Kasumi-1 (cell line): ENCODE measurements around the gene TUT1.
"Not testable (repeated sequence)": the region's sequence is repeated elsewhere in the genome, so short reads cannot be mapped to it uniquely, and the experiment has no call there.

Source experiments
- DNase-seq, 2 experiments: peaks; one replicate each; lab custom pipeline; 2025; lab: John Stamatoyannopoulos, UW

TUT1 gene

GRCh38 chr11:62603776-62604299 is 12.5 kb upstream of the TUT1 start:
- no peak for DNase-seq

- no peak for DNase-seq
These were observed 11.7 kb upstream of the TUT1 start for GRCh38 chr11:62603072-62603408.

GRCh38 chr11:62602141-62603071 is 11.1 kb upstream of the TUT1 start:
- DNase-seq, result no peak

DNA sequence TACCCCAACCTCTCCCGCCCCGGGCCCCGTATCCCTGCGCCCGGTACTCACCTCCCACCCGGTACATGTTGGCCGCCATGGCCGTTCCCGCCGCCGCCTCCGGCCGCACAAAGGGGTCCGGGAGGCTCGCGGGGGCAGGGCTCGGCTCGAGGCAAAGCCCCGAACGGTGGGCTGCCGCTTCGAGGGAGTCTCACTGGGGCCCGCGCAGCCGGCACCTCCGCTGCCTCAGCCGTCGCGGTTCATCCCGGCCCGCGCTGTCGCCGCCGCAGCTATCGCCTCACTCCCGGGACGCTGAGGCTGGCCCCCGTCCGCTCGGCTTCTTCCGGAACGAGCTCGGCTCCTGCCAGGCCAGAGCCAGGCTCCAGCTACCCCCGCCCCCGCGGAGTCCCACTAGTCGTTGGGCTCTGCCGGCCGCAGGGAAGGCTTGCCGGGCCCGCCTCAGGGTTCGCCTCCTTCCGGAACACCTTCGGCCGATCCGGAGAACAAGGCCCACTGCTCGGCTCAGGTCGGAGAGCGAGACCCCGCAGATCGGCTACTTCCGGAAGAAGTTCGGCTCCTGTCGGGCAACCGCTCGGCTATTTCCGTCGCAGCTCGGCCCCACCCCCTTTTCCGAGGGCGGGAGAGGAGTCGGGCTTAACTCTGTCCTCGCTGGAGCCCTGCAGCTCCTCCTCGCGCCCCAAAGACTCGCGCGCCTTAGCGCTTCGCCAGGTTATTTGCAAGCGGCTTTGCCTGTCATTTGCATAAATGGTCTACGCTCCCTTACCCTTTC is 10.2 kb upstream of the TUT1 start, which contains the start of gene MTA2:
Gene MTA2, minus strand, starts transcription at position 494 of the 769 bp plus-strand sequence. Its CDS starts 415 bp downstream, at position 79.
- DNase-seq, result peak; percentile 97 to 98

DNA sequence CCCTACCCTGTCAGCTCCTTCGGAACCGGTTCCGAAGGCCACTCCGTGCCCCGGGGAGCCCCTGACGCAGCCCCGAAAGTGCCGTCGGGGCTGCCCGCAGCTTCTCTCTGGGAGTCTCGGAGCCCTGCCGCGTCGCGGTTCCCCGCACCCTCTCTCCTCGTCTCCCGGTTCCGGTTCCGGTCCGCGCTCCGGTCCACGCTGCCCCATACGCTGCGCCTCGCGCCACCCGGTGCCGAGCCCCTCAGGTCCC is 9.7 kb upstream of the TUT1 start:
- no peak for DNase-seq

DNA sequence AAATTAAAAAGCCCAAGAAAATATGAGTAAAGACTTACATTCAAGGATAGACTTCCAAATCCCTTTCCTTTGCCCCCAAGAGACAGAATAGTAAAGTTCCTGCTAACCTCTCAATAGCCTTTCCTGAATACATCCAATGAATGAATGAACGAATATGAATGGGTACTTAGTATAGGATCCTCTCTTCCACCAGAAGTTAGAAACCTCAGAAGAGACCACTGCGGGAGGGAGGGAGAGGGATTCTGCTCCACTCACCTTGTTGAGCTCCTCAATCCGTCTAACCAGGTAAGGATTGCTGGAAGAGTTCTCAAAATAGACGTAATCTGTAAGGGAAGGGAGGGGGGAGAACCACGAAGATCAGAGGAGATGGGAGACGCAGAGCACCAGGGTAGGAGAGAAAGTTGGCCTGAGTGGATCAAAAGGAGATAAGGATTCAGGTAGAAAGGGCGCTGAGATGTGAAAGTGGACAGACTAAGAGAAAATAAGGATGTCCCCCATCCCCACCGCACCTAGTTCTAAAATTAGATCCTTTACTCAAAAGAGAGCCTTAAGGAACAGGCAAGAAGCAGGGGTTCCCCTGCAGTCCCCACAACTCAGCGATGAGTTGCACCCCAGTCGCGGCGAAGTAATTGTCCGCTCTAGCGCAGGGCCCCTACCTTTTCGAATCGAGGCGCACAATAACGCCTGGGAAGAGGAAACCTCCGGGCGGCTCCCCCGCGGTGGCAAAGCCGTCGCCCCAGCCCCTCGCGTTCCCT is 9.2 kb upstream of the TUT1 start:
- no peak for DNase-seq

- DNase-seq, result no peak
These were observed 8.6 kb upstream of the TUT1 start for GRCh38 chr11:62599901-62600300.

DNA sequence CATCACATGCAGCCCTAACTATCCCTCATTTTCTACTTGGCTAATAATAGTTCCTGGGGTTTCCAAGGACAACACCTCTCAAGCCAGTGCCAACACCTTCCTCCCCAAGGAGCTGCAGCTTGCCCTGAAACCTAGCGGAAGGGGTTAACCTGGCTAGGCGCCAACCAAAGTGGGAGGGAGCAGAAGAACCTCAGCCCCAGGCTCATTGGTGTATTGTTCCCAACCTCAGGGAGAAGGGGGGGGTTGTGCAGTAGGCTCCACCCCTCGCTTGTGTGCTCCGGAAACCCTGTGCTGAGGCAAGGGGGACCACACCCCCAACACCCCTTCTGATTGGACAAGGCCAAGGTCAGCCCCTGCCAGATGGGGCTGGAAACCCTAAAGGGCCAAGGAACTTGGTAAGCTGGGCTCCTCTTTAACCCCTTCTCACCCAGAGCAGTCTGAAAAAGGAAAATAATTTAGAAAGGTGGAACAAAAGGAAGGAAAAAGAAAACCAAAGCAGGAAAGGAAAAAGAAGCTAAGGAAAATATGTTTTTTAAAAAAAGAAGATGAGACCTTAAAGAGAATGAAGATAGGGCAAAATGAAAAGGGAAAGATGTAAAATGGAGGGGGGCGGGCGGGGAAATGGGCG is 7.9 kb upstream of the TUT1 start:
- DNase-seq, result peak; percentile 98 to 99

DNA sequence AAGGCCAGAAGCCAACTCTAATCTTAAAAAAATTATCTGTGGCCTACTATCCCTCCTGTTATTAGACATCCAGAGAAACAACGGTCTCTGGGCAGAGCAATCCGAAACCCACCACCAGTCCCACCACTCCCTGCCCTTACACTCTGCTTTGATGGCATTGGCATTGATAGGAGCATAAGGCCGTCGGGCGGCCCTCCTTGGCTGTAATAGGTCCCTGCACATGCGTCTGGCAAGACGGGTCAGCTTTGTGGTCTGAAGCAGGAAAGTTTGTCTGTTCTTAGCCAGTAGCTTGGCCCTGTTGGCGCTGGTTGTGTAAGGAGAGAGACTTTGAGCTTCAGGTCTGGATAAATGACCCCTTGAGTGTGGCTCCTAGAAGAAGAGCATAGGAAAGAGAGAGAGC is 3.8 kb upstream of the TUT1 start:
- no peak for DNase-seq

DNA sequence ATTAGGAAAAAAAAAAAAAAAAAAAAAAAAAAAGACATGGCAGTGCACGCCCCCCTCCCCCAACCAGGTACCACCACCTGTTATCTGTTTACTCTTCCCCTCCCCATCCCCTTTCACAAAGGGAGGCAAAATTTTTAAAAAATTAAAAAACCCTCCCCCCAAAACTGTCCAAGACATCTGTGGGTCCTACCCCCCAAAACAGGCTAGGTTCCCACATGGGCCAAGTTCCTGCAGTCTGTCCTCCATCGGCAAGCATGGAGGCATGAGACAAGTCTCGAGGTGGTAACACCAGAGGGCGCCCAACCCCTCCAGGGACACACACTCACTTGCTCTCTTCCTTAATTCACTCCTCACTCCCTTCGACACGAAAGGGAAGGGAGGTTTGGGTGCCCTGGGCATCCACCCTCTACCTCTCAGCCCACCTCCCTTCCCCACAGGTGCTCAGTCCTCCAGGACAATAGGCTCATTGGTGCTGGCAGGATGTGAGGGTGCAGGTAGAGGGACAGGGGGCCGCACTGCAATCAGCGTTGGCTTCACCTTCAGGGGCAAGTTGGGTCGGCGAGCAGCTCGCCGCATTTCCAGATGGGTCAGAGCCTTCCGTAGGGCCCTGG is 2.2 kb upstream of the TUT1 start:
- DNase-seq, result peak; percentile 88 to 89

- no peak for DNase-seq
These were observed 1.7 kb upstream of the TUT1 start for GRCh38 chr11:62592989-62593421.

DNA sequence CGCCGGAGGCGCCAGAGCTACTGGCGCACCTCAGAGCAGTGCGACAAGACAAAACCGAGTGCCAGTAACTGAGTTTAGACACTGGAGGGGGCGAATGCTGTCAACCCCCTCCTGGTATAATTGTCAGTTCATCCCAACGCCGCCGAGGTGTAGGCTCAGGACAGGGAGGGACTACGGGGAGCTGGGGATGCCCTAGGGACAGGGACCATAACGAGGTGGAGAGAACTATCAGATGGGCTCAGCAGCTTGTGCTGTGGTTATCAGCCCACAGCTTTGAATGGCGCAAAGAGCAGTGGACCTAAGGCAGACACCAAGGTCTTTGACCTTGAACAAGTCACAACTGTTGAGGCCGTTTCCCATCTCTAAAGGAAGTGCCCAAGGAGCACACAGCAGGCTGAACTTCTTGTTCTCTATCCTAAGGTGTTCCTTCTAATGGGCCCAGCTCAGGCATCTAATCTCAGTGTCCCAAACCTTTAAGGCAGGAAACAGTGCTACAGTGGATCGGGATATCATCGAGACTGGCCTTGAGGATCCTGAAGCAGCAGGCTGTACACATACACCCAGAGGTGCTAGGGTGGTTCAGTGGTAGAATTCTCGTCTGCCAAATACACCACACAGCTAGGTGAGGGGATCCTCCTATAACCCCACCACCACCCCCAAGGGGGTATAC is 958 bp upstream of the TUT1 start:
- DNase-seq, result peak in 1 of 2 experiments; percentile 40

DNA sequence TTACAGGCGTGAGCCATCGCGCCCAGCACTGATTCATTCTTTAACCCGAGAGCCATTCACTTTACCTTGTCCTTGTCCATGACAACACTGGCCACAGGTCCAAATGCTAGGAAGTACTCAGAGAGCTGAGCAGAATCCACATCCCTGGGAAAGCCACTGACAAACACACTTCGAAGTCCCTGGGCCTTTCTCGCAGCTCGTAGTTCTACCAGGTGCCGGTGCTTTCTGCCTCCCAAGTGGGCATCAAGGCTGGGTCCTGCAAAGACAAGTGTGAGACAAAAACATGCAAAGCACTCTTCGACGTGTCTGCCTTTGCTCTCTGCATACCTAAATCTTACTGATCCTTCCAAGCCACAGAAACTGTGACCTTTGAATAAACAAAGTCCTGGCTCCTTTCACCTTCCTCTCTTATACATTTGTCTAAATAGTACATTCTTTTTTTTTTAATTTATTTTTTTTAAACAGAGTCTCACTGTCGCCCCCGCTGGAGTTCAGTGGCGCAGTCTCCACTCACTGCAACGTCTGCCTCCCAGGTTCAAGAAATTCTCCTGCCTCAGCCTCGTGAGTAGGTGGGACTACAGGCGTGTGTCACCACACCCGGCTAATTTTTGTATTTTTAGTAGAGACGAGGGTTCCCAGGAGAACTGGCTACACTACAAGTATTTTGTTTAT is 2.2 kb downstream of the TUT1 start:
- DNase-seq, result peak in 1 of 2 experiments; percentile 24

DNA sequence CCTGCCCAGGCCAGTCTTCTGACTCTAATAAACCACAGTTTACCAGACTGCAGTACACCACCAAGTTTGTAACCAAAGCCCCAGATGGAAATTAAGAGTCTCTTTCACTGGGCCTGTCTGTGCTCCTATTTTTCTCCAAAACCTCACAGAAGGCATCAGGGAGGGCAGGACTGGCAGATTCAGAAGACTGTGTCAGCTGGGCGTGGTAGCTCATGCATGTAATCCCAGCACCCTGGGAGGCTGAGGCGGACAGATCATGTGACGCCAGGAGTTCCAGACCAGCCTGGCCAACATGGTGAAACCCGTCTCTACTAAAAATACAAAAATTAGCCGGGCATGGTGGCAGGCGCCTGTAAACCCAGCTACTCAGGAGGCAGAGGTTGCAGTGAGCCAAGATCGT is 6.0 kb downstream of the TUT1 start:
- not testable (repeated sequence) for DNase-seq

- DNase-seq, result not testable (repeated sequence)
These were observed 9.6 kb downstream of the TUT1 start for GRCh38 chr11:62581735-62582134.

DNA sequence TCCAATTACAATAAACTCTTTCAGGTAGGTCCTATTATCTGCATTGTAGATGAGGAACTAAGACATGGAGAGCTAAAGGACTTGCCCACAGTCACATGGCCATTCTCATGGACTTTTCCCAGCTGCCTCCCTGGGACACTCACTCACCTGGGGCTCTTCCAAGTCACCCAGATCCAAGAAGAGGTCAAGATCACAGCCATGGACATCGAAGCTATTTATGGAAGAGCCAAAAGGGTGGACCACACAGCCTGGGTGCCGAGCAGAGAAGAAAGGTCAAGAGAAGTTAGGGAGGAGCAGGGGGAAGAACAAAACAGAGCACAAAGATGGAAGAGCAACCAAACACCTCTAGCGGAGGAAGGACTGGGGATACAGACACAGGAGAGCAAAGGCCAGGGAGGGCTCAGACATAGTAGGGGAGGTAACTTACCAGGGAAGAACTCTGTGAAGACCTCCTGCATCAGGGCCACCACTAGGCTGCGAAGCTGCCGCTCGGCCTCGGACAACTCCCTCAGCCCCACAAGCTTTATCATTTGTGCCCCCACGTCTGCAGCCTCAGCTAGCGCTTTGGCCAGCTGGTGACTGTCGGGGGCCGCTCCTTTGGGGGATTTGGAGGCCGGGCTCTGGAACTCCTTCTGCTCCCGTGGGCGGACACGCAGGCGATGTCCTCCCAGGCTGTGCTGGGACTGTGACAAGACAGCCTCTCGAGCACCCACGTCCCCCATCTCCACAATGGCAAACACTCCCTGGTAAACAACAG is 10.2 kb downstream of the TUT1 start:
- no peak for DNase-seq

GRCh38 chr11:62579252-62579651 is 12.1 kb downstream of the TUT1 start:
- no peak for DNase-seq

DNA sequence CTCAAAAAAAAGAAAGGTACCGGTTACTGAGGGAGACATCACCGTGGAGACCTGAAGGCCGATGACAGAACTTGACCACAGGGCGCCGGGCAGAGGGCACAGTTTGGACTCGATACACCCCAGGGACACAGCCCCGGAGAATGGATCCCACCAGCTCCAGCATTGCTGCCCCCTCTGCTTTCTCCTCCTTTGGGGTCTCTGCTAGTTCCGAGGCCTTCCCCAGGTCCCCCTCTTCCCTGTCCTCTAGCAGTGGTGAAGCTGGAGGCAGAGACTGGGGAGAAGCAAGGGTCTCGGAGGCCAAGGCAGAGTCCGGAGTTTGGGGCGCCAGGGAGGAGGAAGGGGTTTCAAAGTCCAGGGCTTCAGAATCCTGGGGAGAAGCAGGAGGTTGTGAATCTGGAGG is 12.8 kb downstream of the TUT1 start:
- DNase-seq, result no peak

DNA sequence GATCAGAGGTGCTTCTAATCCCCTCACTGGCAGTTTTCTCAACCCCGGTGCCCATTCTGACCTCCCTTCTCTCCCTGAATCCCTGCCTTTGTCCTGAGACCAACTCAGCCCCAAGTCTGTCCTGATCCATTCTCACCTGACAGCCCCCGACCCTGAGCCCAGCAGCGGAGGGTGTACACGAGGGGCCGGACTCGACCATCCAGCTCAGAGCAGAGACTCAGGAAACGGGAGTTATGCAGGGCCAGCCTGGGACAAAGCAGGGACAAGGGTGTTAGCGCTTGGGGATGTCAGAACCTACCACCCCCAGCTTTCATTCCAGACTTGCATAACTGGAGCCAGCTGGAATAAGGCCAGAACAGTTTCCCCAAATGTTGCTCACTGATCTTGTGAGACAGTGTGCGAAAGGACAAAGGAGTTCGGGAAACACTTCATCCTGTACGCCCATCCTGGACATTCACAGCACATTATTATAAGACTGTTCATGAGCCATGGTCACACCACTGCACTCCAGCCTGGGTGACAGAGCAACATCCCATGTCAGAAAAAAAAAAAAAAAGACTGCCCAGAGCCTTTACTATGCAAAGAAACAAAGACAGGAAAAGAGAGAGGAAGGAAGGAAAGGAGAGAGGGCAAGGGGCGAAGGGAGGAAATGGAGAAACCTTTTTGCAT is 14.1 kb downstream of the TUT1 start:
- no peak for DNase-seq
